ENCODE data around the gene SUFU.
"Not testable (repeated sequence)": the region's sequence is repeated elsewhere in the genome, so short reads cannot be mapped to it uniquely, and the experiment has no call there.

SUFU gene

DNA sequence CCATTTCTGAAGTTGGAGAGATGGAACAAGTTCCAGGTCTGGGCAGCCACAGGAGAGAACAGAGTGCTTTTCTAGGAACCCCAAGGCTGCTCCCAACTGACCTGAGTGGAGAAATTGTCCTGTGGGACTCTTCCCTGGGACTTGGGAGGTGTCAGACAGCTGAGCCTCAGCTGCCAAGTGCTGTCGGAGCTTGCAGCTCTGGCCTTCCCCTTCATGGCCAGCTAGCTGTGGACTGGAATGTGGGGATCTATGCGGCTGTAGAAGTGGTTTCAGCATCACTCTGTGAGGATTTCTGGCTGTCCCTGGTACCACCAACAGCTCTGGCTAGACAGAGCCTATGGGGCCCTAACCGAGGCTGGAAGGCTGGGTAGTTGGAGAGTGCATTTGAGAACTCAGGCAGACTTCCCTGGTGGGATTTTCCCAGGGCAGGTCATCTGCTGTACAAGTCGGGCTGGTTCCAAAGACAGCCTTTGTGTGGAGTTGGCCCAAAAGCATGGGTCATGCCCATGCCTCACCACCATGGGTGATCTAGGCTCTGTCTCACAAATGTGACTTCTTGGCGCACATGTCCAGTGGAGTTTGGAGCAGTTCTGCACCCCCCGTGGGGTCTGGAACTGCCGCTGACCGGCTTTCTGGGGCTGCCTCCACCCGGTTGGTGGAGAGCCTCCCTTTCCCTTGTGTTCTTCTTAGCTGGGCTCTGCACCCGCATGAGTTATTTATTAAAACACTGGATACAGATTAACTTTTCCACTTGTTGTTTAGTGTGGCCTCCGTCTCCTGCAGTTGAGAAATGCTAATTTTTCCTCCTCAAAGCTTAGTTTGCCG lies 10.9 kb downstream of the SUFU start:
- DNase-seq (ENCODE audit: low read depth), result no peak

DNA sequence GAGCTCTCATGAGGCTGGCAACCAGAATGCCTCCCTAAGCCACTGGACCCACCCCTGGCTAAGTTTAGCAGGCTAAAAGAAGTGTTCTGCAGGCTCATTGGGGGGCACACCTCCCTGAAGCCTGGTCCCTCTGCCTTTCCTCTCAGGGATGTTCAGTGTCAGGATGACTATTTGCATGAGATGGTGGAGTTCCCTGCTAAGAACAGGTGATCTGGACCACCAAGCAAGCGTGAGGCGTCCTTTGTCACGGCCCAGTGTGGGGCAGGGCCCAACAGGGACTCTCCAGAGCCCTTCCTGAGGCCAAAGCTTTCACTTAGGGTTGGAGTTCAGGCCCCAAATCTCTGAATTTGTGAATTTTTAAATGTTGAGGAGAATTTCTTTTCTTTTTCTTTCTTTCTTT lies 12.0 kb downstream of the SUFU start:
- no peak for DNase-seq (ENCODE audit: low read depth)

DNA sequence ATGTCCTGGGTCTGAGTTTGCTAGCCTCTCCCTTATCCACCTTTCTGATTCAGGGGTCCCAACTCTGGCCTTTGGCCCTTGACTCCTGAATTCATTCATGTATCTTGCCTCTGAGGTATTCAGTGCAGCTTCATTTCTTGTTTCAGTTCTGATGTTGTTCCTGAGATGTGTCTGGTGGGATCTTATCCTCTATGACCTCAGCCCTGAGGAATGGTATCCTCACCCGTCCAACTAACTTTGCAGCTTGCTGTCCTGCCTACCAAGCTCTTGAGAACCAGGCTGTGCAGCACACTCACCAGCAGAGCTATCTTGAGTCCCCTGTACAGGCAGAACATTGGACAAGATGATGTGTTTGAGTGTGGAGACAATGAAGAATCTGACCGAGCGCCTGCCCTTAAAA lies 13.8 kb downstream of the SUFU start:
- DNase-seq (ENCODE audit: low read depth), result no peak

DNA sequence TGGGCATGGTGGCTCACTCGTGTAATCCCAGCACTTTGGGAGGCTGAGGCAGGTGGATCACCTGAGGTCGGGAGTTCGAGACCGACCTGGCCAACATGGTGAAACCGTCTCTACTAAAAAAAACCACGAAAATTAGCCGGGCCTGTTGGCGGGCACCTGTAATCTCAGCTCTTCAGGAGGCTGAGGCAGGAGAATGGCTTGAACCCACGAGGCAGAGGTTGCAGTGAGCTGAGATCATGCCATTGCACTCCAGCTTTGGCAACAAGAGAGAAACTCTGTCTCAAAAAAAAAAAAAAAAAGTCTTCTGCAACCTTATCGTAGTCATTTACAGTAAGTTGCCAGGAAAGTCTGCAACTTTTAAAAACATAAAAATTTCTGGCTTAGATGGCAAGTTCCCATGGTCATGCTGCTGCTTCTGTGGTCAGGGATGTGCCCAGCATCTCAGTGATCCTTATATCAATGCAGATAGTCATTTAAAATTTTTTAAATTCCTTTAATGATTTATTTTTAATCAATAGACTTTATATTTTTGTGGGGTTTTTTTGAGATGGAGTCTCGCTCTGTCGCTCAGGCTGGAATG lies 15.6 kb downstream of the SUFU start:
- no peak for DNase-seq (ENCODE audit: low read depth)

DNA sequence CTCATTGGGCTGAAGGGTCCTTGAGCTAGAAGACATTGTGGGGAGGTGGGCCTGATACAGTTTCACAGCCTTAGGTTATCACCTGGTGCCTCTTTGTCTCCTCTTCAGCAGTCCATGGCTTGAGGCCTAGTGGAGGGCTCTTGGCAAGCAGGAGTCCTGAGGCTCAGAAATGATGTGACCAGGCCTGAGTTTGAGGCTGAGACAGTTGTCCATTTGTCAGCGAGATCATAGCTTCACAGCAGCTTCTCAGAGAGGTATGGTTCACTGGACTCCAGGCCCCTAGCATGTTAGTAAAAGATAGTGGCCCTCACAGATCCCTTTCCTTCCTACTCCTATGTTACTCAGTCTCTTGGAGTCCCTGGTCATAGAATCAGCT lies 19.1 kb downstream of the SUFU start:
- no peak for DNase-seq (ENCODE audit: low read depth)

DNA sequence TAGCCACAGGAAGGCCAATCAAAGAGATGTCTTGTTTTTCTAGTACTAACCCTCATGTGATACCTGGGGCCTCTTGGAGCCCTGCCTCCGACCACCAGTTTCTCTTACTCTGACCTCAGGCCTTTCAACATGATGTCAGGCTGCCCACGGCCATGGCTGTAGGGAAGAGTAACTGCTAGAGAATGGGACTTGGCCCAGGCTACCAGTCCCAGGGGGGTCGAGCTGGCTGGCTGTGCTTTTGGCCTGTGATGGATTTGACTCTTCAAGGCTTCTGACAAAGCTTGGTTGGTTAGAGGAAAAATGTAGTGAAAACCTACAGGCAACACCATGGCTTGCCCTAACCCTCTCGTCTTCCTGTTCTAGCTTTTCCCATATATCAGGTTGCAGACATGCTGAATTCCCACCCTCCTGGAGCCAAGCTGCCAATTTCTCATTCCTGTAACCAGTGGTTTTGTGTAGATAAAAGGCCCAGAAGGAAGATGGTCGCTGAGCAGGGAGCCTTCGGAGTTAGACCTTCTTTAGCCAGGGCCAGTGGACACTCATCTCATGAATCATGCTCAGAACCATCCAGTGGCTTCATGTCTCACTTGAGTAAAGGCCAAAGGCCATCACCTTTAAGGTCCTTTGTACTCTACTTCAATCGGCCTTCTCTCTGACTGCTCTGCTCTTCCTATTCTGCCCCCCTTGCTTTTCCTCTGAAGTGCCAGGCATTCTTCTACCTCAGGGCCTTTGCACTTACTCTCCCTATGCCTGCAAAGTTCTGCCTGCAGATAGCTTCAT lies 19.7 kb downstream of the SUFU start:
- no peak for DNase-seq (ENCODE audit: low read depth)

DNA sequence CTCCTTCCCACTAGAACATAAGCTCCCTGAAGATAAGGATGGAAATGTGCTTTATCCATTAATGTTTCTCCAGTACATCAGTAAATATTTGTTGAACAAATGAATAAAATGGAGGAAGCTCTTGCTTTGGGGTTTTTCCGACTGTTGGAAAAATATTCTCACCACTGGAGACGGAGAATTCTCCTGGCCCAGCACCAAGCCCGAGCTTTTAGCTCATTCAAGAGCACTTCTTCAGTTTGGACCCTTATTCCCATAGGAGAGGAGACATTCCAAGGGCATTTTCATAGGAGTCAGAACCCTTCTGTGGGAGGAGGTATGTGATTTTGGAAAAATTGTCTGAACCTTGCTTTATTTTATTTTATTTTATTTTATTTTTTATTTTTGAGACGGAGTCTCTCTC lies 21.0 kb downstream of the SUFU start:
- no peak for DNase-seq (ENCODE audit: low read depth)

DNA sequence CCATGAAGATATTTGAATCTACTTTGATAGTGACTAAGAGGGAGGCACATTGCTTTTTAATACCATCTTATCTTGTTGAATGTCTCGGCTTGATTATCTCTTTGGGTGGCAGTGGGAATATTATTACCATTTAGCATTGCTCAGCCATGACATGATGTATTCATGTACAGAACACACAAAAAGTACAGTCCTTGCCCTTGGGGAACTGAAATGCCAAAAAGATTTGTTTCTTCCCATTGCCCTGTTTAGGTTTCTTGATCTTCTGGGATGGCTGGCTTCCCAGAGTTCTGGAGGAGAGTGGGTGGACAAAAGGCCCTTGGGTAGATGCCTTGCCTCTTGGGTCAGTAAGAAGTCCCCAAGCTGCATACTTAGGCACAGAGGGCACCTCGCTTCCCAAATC lies 23.8 kb downstream of the SUFU start:
- DNase-seq (ENCODE audit: low read depth), result no peak

DNA sequence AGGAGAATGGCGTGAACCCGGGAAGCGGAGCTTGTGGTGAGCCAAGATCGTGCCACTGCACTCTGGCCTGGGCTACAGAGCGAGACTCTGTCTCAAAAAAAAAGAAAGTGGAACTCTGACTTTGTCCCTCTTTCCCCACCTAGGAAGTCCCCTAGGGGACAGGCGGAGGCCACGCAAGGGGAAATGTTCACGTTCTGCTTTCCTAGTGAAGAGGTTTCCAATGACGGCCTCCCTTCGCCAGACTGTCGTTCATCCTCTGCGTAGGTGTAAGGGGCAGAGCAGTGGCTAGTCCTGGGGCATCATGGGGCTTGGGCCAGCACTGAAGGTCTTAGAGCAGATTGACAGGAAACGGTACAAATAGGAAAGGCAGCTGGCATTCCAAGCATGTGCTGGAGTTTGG lies 30.6 kb downstream of the SUFU start:
- DNase-seq (ENCODE audit: low read depth), result no peak

DNA sequence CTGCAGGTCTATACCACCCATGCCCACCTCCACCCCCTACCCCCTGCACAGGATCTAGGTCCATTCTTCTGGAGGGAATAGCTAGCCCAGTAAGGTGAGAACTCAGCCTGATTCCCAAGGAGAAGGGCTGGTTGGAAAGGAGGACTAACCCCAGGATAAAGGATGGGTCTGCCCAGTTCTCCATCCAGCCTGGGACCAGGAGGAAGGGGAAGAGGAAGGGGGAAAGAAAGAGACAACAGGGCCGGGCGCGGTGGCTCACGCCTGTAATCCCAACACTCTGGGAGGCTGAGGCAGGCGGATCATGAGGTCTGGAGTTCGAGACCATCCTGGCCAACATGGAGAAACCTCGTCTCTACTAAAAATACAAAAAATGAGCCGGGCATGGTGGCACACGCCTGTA lies 31.2 kb downstream of the SUFU start:
- not testable (repeated sequence) for DNase-seq (ENCODE audit: low read depth)

DNA sequence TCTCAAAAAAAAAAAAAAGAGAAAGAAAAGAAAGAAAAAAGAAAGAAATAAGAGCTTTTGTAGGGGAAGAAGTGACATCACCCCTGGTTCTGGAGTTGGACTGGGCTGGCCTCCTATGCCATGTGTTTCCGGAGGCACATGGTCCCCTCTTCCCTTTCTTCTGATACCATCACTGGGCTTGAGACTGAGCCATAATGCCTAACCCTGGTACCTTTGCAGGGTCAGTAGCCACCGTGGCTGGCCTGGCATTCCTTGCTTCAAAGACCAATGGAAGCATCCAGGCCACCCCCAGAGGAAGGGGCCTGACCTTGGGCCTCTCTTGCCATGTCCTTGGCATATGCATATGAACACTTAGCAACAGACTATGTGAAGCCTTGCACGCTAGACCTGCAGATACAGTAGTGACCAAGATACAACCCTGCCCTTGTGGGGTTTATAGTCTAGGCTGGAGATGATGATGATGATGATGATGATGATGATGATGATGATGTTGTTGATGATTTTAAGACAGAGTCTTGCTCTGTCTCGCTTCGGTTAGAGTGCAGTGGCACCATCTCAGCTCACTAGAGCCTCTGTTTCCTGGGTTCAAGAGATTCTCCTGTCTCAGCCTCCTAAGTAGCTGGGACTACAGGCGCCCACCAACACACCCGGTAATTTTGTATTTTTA lies 31.8 kb downstream of the SUFU start:
- DNase-seq (ENCODE audit: low read depth), result no peak

DNA sequence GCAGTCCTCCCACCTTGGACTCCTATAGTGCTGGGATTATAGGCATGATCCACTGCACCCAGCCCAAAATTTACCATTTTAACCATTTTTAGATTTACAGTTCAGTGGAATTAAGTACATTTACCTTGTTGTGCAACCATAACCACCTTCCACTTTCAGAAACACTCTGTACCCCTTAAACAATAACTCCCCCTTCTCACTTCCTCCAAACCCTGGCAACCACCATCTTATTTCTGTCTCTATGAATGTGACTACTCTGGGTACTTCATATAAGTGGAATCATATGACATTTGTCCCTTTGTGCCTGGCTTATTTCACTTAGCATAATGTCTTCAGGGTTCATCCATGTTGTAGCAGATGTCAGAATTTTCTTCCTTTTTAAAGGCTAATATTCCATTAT lies 33.6 kb downstream of the SUFU start:
- DNase-seq (ENCODE audit: low read depth), result no peak

DNA sequence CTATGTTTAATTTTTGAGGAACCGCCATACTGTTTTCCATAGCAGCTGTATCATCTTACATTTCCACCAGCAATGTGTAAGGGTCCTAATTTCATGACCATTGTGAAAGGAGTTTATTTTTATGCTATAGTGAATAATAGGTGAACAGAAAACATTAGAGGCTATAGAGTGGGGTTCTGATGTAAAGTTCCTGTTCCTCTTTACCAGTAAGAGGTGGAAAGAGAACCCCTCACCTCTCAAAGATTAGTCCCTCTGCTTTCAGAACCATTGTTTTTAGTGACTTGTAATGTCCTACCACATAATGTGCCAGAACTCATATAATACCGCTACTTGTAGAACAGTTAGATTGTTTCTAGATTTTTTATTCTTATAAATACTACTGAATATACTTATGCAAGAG lies 34.2 kb downstream of the SUFU start:
- no peak for DNase-seq (ENCODE audit: low read depth)

DNA sequence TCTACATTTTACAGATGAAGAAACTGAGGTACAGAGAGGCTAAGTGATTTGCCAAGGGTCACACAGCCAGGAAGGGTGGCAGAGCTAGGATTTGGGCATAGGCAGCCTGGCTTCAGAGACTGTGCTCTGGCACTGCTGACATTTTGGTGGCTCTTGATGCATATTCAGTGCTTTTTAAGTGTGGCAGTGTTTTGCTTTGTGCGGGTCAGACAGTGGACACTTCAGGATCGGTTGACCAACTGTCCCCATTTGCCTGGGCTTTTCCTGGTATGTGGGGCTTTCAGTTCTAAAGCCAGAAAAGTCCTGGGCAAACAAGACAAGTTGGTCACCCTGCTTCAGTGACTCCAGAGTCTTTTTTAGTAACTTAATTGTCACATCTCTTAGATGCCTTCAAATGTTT lies 35.0 kb downstream of the SUFU start:
- no peak for DNase-seq (ENCODE audit: low read depth)

DNA sequence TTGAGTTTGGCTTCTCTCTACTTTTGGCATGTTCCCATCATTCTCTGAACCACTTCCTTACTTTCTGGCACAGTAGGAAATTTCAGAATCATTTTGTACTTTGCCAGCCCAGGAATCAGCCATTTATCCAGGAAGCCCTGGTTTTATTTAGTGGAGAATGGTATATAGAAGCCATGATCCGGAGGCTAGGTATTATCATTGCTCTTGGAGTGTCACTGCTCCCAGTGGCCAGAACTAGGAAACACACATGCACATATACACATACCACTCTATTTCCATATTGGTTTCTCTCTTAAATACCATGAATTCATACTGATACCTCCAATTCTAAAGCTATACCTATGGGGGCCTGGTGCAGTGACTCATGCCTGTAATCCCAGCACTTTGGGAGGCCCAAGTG lies 36.3 kb downstream of the SUFU start:
- DNase-seq (ENCODE audit: low read depth), result no peak

DNA sequence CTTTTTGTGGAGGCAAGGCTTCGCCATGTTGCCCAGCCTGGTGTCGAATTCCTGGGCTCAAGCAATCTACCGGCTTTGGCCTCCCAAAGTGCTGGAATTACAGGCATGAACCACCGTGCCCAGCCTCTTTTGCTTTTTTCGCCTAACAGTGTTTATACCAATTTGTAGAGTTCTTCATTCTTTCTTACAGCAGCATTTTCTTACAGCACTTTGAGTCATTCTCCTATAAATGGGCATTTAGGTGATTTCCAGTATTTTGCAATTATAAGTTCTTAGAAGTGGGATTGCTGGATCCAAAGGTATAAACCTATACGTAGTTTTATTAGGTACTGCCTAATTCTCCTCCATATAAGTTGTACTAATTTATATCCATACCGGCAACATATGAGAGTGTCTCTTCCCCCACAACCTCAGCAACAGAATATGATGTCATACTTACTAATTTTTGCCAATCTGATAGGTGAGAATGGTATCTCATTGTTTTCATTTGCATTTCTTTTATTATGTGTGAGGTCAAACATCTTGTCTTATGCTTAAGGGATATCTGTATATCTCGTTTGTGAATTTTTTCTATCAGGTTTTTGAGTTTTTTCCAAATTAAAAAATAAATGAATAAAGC lies 39.1 kb downstream of the SUFU start:
- DNase-seq (ENCODE audit: low read depth), result no peak

DNA sequence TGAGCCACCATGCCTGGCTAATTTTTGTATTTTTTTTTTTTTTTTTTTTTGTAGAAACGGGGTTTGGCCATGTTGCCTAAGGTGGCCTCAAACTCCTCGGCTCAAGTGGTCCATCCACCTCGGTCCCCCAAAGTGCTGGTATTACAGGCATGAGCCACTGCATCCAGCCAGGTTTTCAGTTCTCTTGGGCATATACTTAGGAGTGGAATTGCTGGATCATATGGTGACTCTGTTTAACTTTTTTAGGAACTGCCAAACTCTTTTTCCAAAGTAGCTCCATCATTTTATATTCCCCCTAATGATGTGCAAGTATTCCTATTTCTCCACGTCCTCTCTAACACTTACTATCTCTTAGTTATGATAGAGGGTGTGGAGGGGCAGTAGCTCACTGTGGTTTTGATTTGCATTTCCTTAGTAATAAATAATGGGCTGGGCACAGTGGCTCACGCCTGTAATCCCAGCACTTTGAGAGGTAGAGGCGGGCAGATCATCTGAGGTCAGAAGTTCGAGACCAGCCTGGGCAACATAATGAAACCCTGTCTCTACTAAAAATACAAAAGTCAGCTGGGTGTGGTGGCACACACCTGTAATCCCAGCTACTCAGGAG lies 41.6 kb downstream of the SUFU start:
- no peak for DNase-seq (ENCODE audit: low read depth)

DNA sequence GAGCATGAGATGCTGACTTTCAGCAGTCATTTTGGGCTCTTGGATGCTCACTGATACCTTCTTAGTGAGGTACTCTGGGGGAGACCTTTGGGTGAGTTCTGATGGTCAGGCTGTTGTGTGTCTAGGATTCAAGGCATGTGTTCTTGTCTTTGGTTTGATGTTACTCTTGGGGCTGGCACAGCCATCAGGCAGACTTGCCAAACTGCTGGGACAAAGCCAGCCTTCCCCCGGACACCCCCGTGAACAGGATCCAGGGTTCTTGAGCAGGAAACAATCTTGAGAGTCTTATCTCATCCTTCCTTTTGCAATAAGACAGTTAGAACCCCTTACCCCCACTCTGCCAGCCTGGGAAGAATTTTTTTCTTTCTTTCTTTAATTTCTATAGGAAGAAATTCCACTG lies 42.2 kb downstream of the SUFU start:
- no peak for DNase-seq (ENCODE audit: low read depth)

DNA sequence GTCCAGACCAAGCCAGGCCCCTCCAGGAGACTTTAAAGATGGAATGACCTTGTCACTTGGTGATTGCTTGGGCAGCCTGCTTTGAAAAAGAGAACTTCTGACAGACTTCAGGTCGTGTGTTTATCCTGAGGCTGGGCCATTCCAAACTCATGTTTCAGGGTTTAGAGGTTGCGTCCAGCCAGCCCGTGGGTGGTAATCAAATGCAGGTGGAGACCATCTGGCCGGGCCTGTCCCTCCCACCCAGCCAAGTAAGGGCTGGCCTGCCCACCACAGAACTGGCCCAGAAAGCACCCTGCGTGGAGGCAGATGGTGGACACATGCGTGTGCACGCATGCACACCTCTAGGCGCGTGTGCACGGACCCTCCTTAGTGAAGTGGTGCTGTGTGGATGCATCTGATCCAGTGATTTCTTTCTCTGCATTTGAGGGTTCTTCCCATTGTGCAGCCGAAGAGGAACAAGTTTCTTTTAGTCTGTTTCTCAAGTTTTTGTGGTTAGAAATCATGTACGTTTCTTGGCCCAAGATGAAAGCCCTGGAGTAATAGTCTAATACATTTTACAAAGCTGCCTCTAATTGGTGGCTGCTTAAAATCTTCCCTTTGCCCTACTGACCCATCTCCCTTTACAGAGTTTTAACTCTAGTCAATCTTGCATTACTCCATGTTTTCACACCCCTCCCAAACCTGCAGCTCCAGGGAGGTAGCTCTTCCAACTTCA lies 43.0 kb downstream of the SUFU start:
- no peak for DNase-seq (ENCODE audit: low read depth)

DNA sequence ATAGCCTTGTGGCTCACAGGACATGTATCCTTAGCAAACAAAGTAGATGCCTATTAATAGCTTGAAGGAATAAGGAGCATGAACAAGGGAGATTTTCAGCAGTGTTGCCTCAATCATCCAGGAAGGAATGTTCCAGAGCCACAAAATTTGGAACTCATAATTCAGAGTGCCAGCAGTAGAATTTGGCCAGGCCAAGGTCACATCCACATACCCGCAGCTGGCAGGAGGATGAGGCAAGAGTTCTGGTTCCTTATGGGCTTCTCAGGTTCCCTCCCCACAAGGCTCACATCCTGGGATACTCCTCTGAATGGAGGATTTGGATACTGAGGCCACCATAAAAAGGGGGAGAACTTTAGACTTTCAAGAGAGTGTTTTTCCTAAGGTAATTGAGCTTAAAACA lies 45.8 kb downstream of the SUFU start:
- no peak for DNase-seq (ENCODE audit: low read depth)

DNA sequence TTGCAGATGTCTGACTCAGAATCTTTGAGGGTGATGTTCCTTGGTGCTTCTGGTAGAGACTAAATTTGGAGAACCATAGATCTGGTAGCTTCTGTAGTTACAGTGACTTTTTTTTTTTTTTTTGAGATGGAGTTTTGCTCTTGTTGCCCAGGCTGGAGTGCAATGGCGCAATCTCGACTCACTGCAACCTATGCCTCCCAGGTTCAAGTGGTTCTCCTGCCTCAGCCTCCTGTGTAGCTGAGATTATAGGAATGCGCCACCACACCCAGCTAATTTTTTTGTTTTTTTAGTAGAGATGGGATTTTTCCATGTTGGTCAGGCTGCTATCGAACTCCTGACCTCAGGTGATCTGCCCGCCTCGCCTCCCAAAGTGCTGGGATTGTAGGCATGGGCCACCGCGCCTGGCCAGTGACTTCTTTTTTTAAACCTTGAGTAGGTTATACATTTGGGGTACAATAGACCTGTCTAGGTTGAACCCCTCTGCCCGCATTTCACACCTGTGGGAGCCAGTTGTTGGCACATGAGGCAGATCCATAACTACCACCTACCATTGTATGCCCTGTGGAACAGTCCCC lies 47.0 kb downstream of the SUFU start:
- no peak for DNase-seq (ENCODE audit: low read depth)

All from stimulated activated CD8-positive, alpha-beta memory T cell treated with anti-CD3 and anti-CD28 coated beads, Interleukin-4, amount 100 ng/mL, for 24 hours (primary cell).